K562 (cell line): ENCODE results near the gene ADCY1. TPM values are rescaled to one million over a fixed set of nuclear protein-coding genes. Genes with fewer than 3 reads are reported as not detected.
A peak's percentile ranks its signal among the peaks of the same experiment; 100 is the strongest.
"Not testable (repeated sequence)": the region's sequence is repeated elsewhere in the genome, so short reads cannot be mapped to it uniquely, and the experiment has no call there.

Experiments used
- ATF3 ChIP-seq, 2 experiments: fragments of 450-650 bp in 1 of 2; sonication (generic) in 1 of 2; formaldehyde crosslinking in 1 of 2; IDR thresholded peaks in 1 of 2; conservative IDR thresholded peaks in 1 of 2; 2 replicates each; pipeline versions ENCODE4 v1.6.1 to v1.8.1; 2016 to 2023; ENCODE audit warnings: mild to moderate bottlenecking in 2 of 2, moderate library complexity in 2 of 2, inconsistent platforms in 1 of 2, missing genetic modification reagents in 1 of 2
- CEBPG ChIP-seq, 3 experiments: fragments of 200-800 bp in 1 of 3; sonication (Bioruptor generic) in 1 of 3; sonication (generic) in 1 of 3; formaldehyde crosslinking in 1 of 3; IDR thresholded peaks in 2 of 3; conservative IDR thresholded peaks in 1 of 3; 2 replicates each; pipeline versions ENCODE4 v1.6.1 to v1.8.0; 2016 to 2022; ENCODE audit warnings: missing compliant biosample characterization in 2 of 3, missing genetic modification characterization in 2 of 3, mild to moderate bottlenecking in 1 of 3, missing genetic modification reagents in 1 of 3
- JUN ChIP-seq, 2 experiments: sonication (generic) in 1 of 2; formaldehyde crosslinking in 1 of 2; IDR thresholded peaks; 2 replicates each; pipeline versions ENCODE4 v1.6.1 to v1.8.0; 2012 to 2022; ENCODE audit warnings: borderline replicate concordance in 2 of 2, mild to moderate bottlenecking in 2 of 2, improper control_type of control experiment in 1 of 2, low read depth in 1 of 2, low read length in 1 of 2, missing genetic modification reagents in 1 of 2
- JUND ChIP-seq, 2 experiments: IDR thresholded peaks; 2 replicates in 1 of 2; 3 replicates in 1 of 2; pipeline ENCODE4 v1.6.1; 2011; ENCODE audit warnings: borderline replicate concordance in 2 of 2, low read depth in 2 of 2, low read length in 2 of 2, improper control_type of control experiment in 1 of 2, missing biosample characterization in 1 of 2, missing genetic modification characterization in 1 of 2, missing genetic modification reagents in 1 of 2
- MAX ChIP-seq: sonication (generic); formaldehyde crosslinking; IDR thresholded peaks from 2 replicates; pipeline ENCODE4 v1.9.0; 2022; ENCODE audit warnings: mild to moderate bottlenecking, missing genetic modification reagents
- MBD2 ChIP-seq: sonication (generic); IDR thresholded peaks from 2 replicates; pipeline ENCODE4 v1.6.1; 2016; ENCODE audit warnings: low read depth, borderline replicate concordance
- MYC ChIP-seq, 2 experiments: fragments of 250-450 bp in 1 of 2; sonication (Bioruptor Pico) in 1 of 2; IDR thresholded peaks; 2 replicates each; pipeline versions ENCODE4 v1.5.1 to v1.6.1; 2012 to 2021; ENCODE audit warnings: low read depth in 2 of 2, borderline replicate concordance in 1 of 2, improper control_type of control experiment in 1 of 2, low read length in 1 of 2, mild to moderate bottlenecking in 1 of 2, moderate library complexity in 1 of 2
- NFRKB ChIP-seq: fragments of 450-650 bp; IDR thresholded peaks from 2 replicates; pipeline ENCODE4 v1.6.1; 2016; ENCODE audit warnings: low read depth
- NFYB ChIP-seq: IDR thresholded peaks from 2 replicates; pipeline ENCODE4 v1.6.1; 2011; ENCODE audit warnings: mild to moderate bottlenecking, moderate library complexity; ENCODE audit not compliant: insufficient read length; ENCODE audit errors: extremely low read depth
- NRF1 ChIP-seq, 2 experiments: fragments of 450-650 bp; IDR thresholded peaks in 1 of 2; conservative IDR thresholded peaks in 1 of 2; 2 replicates each; pipeline ENCODE4 v1.6.1; 2014; ENCODE audit warnings: mild to moderate bottlenecking in 2 of 2
- PKNOX1 ChIP-seq: fragments of 450-650 bp; IDR thresholded peaks from 2 replicates; pipeline ENCODE4 v1.6.1; 2016
- POLR2B ChIP-seq: fragments of 450-650 bp; IDR thresholded peaks from 2 replicates; pipeline ENCODE4 v1.6.1; 2018; ENCODE audit warnings: low read depth; ENCODE audit not compliant: partially characterized antibody
- RCOR1 ChIP-seq, 2 experiments: IDR thresholded peaks; 2 replicates each; pipeline ENCODE4 v1.6.1; 2012; ENCODE audit warnings: low read depth in 2 of 2, low read length in 2 of 2, borderline replicate concordance in 1 of 2, improper control_type of control experiment in 1 of 2
- RFX1 ChIP-seq: fragments of 450-650 bp; IDR thresholded peaks from 2 replicates; pipeline ENCODE4 v1.6.1; 2016; ENCODE audit warnings: mild to moderate bottlenecking, moderate library complexity
- SIN3B ChIP-seq: fragments of 450-650 bp; IDR thresholded peaks from 2 replicates; pipeline ENCODE4 v1.6.1; 2017; ENCODE audit warnings: low read depth, mild to moderate bottlenecking, moderate library complexity
- SP1 ChIP-seq: sonication (generic); formaldehyde crosslinking; IDR thresholded peaks from 2 replicates; pipeline ENCODE4 v1.8.1; 2022; ENCODE audit warnings: mild to moderate bottlenecking, missing genetic modification reagents
- SUPT5H ChIP-seq: fragments of 450-650 bp; IDR thresholded peaks from 2 replicates; pipeline ENCODE4 v1.6.1; 2016
- TBL1XR1 ChIP-seq, 2 experiments: IDR thresholded peaks; 2 replicates each; pipeline ENCODE4 v1.6.1; 2012; ENCODE audit warnings: improper control_type of control experiment in 2 of 2, low read length in 2 of 2, mild to moderate bottlenecking in 1 of 2
- TFAP4 ChIP-seq: sonication (generic); formaldehyde crosslinking; IDR thresholded peaks from 2 replicates; pipeline ENCODE4 v1.8.0; 2022; ENCODE audit warnings: missing genetic modification reagents, mild to moderate bottlenecking, moderate library complexity, borderline replicate concordance
- ZFX ChIP-seq: sonication (generic); formaldehyde crosslinking; IDR thresholded peaks from 2 replicates; pipeline ENCODE4 v1.8.0; 2022; ENCODE audit warnings: mild to moderate bottlenecking, missing genetic modification reagents, moderate library complexity
- polyA plus RNA-seq, 8 experiments: library from polyadenylated mRNA; depleted of rRNA in 4 of 8; stranded (reverse) in 5 of 8; unstranded in 3 of 8; fragments of >200 nt; fragmentation: Nextera tagmentation in 2 of 8; fragmentation: Illumina TruSeq in 1 of 8; extraction: Ambion mirVana in 2 of 8; extraction: Trizol in 1 of 8; gene quantifications; 2 replicates each; pipeline versions ENCODE4 v1.2.1 to v1.2.3, GENCODE V29; 2011 to 2014; ENCODE audit warnings: inconsistent platforms in 1 of 8, missing spikeins in 1 of 8
- total RNA-seq, 7 experiments: library from RNA; depleted of rRNA in 6 of 7; stranded (reverse); fragments of >200 nt in 6 of 7; fragmentation: Illumina TruSeq in 2 of 7; extraction: Trizol in 2 of 7; gene quantifications; 2 replicates each; pipeline versions ENCODE4 v1.2.1 to v1.2.3, GENCODE V29; 2011 to 2021; ENCODE audit warnings: low replicate concordance in 1 of 7

The ADCY1 gene
- total and polyA plus RNA-seq, 9 of the 15 experiments (the other 6 are each of a cell fraction or from before 2014, with no cell fraction given) = under 0.01 to 0.18 (median 0.10) TPM; not detected in 4

- peak; percentile 68 for TF ChIP-seq ATF3 (IDR thresholded peaks at IDR 0.05)
- TF ChIP-seq ATF3 (CRISPR knock-in tag; conservative IDR thresholded peaks at IDR 0.05); JUN (CRISPR knock-in tag; IDR thresholded peaks at IDR 0.05; ENCODE audit: borderline replicate concordance); MYC (CRISPR knock-in tag; IDR thresholded peaks at IDR 0.05; ENCODE audit: borderline replicate concordance, low read depth): not testable (repeated sequence)
- peak; percentile 61 for TF ChIP-seq PKNOX1
- TF ChIP-seq SP1 = peak; percentile 81
- TF ChIP-seq TBL1XR1 (IDR thresholded peaks at IDR 0.05; ENCODE audit: low read length in 2 of 2) = peak; percentile 22 to 99; a peak in 2 of 4 replicates
- TF ChIP-seq MAX = peak; percentile 32; the same call in 1 of the 2 replicates
- TF ChIP-seq NRF1 (conservative IDR thresholded peaks at IDR 0.05 in 1 of 2, IDR thresholded peaks at IDR 0.05 in 1 of 2) = peak; percentile 76 to 80
- peak; percentile 28; the same call in 1 of the 2 replicates for TF ChIP-seq CEBPG (CRISPR knock-in tag; IDR thresholded peaks at IDR 0.05)
- TF ChIP-seq CEBPG (tag; conservative IDR thresholded peaks at IDR 0.05 in 1 of 2, IDR thresholded peaks at IDR 0.05 in 1 of 2) = 0 out of 4 replicates have a peak, but pooled peaks of 1 of the 2 experiments have one; percentile 24
- peak; percentile 79 for TF ChIP-seq NFYB
- 0 out of 4 replicates have a peak, but pooled peaks of 1 of the 2 experiments have one; percentile 34 for TF ChIP-seq RCOR1 (IDR thresholded peaks at IDR 0.05; ENCODE audit: borderline replicate concordance in 1 of 2, low read depth in 2 of 2, low read length in 2 of 2)
- TF ChIP-seq JUN (IDR thresholded peaks at IDR 0.05; ENCODE audit: borderline replicate concordance, low read depth, low read length) = 0 out of 2 replicates have a peak, but pooled peaks have one; percentile 33
- peak; percentile 65 for TF ChIP-seq JUND (IDR thresholded peaks at IDR 0.05; ENCODE audit: borderline replicate concordance, low read depth, low read length)
- peak; percentile 22; the same call in 1 of the 3 replicates for TF ChIP-seq JUND (tag; IDR thresholded peaks at IDR 0.05; ENCODE audit: borderline replicate concordance, low read depth, low read length)
- peak; percentile 82 for TF ChIP-seq MYC (IDR thresholded peaks at IDR 0.05; ENCODE audit: low read depth, low read length)
- peak; percentile 78 for TF ChIP-seq SUPT5H
- TF ChIP-seq MBD2 = peak; percentile 82
- peak; percentile 91 for TF ChIP-seq SIN3B
- peak; percentile 55; the same call in 1 of the 2 replicates for TF ChIP-seq TFAP4 (CRISPR knock-in tag)
- peak; percentile 16; the same call in 1 of the 2 replicates for TF ChIP-seq RFX1
- peak; percentile 70 for TF ChIP-seq NFRKB
- peak; percentile 48 for TF ChIP-seq POLR2B
- peak; percentile 91 for TF ChIP-seq ZFX
Observed at GRCh38 chr7:45768516-45769394, 194.6 kb downstream of the ADCY1 start (continued).
